Measurements from ENCODE around the gene TRPC4. TPM values are rescaled to one million over a fixed set of nuclear protein-coding genes. Genes with fewer than 3 reads are reported as not detected.
"Not testable (repeated sequence)": the region's sequence is repeated elsewhere in the genome, so short reads cannot be mapped to it uniquely, and the experiment has no call there.

TRPC4 gene
- total RNA-seq, 1 donor from 2014 or later = 0.19 TPM

DNA sequence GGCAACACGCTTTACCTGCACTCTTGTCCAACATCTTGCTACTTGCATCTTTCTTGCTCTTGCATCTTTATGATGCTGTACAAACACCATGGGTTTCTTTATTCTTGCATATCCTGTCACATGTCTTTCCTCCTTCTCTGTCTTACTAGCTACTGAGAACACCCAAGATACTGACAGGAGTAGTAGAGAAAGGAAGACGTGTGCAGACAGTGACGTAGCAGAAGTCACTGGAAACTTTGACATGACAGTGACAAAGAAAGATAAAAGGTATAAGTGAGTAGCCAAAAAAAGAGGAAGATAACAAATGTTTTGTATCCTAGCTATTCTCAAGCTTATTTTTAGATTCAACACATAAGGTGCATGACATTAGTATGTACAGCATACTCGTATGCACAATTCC, 34.2 kb downstream of the TRPC4 start:
- H3K4me3 ChIP-seq = no peak overlapping the region
- no peaks in the 10 kb centered on the region for H3K36me3 ChIP-seq
- H3K27me3 ChIP-seq (ENCODE audit: low read depth) = no peaks in the 10 kb centered on the region
- H3K4me1 ChIP-seq = no peaks in the 10 kb centered on the region
- no peak for DNase-seq
- H3K27ac ChIP-seq (replicated peaks) = no peak overlapping the region
- no peaks in the 10 kb centered on the region for H3K9me3 ChIP-seq (replicated peaks)
- TF ChIP-seq, protein P1, sequence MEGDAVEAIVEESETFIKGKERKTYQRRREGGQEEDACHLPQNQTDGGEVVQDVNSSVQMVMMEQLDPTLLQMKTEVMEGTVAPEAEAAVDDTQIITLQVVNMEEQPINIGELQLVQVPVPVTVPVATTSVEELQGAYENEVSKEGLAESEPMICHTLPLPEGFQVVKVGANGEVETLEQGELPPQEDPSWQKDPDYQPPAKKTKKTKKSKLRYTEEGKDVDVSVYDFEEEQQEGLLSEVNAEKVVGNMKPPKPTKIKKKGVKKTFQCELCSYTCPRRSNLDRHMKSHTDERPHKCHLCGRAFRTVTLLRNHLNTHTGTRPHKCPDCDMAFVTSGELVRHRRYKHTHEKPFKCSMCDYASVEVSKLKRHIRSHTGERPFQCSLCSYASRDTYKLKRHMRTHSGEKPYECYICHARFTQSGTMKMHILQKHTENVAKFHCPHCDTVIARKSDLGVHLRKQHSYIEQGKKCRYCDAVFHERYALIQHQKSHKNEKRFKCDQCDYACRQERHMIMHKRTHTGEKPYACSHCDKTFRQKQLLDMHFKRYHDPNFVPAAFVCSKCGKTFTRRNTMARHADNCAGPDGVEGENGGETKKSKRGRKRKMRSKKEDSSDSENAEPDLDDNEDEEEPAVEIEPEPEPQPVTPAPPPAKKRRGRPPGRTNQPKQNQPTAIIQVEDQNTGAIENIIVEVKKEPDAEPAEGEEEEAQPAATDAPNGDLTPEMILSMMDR (IDR thresholded peaks at IDR 0.05; ENCODE audit: borderline replicate concordance) = no peak
- intact Hi-C loops (cut with micrococcal nuclease) = no loop called here

GRCh38 chr13:37833411-37833810, 36.2 kb downstream of the TRPC4 start:
- intact Hi-C loops (cut with micrococcal nuclease) = no loop called here
- TF ChIP-seq, protein P1 (IDR thresholded peaks at IDR 0.05; ENCODE audit: borderline replicate concordance) = no peak
- Histone ChIP-seq H3K36me3 (no peaks in the 10 kb centered on the region), H3K4me3 (no peak overlapping the region), H3K9me3 (replicated peaks) (no peaks in the 10 kb centered on the region), H3K27ac (replicated peaks) (no peak overlapping the region), H3K27me3 (ENCODE audit: low read depth) (no peaks in the 10 kb centered on the region), H3K4me1 (no peaks in the 10 kb centered on the region)
- no peak for DNase-seq

- TF ChIP-seq, protein P1 (IDR thresholded peaks at IDR 0.05; ENCODE audit: borderline replicate concordance) = no peak
- DNase-seq = no peak
- H3K9me3 ChIP-seq (replicated peaks) = peaks cover 80% of the 10 kb centered on the region
Measured at GRCh38 chr13:37816276-37816675, 53.3 kb downstream of the TRPC4 start.

DNA sequence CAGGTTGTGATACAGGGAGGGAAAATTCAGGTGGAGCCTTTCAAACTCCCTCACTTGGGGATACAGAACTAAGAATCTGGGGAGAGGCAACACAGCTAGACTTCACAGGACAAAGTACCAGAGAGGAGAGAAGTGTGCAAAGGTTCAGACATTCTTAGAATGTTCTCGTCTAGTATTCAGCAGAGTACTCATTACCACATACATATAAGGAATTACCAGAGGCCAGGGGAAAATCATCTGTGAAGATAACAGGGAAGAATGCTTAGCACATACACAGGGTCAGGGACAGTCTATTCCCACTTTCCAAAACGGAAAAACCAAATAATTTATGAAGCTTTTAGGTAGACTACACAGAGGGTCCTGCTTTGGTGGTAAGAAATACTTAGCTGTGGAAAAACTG, 58.1 kb downstream of the TRPC4 start:
- intact Hi-C loops (cut with micrococcal nuclease) = no loop called here

More at GRCh38 chr13:37816276-37816675, 53.3 kb downstream of the TRPC4 start:
- H3K27me3 ChIP-seq (ENCODE audit: low read depth) = no peaks in the 10 kb centered on the region
- no peaks in the 10 kb centered on the region for H3K36me3 ChIP-seq
- intact Hi-C loops (cut with micrococcal nuclease) = no loop called here
- no peak overlapping the region for H3K4me3 ChIP-seq
- H3K4me1 ChIP-seq = no peaks in the 10 kb centered on the region
- no peak overlapping the region for H3K27ac ChIP-seq (replicated peaks)

DNA sequence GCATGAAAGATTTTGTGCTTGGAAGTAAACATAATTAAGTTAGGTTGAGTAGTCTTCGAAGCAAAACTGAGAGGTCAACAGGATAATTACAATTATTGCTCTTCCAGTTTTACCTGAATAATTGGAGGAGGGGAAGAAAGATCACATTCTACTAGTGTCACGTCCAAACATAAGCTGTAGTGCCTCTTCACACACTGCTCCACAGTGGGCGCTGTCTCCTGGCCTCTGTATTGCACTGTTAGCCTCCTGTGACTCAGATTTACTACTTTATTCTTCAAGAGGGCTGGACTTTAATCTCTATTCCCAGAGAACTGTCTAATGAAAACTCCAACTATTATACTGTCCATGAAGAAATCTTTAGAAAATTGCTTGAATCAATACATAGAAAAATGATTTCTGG, 62.9 kb downstream of the TRPC4 start:
- intact Hi-C loops (cut with micrococcal nuclease) = no loop called here
- H3K27me3 ChIP-seq (ENCODE audit: low read depth) = no peaks in the 10 kb centered on the region
- H3K9me3 ChIP-seq (replicated peaks) = no peaks in the 10 kb centered on the region
- no peaks in the 10 kb centered on the region for H3K36me3 ChIP-seq
- no peak overlapping the region for H3K4me3 ChIP-seq
- H3K27ac ChIP-seq (replicated peaks) = no peak overlapping the region
- DNase-seq = no peak
- TF ChIP-seq, protein P1 (IDR thresholded peaks at IDR 0.05; ENCODE audit: borderline replicate concordance) = no peak
- H3K4me1 ChIP-seq = no peaks in the 10 kb centered on the region

More for the DNA sequence above, 58.1 kb downstream of the TRPC4 start:
- TF ChIP-seq, protein P1 (IDR thresholded peaks at IDR 0.05; ENCODE audit: borderline replicate concordance) = no peak
- H3K27ac ChIP-seq (replicated peaks) = no peak overlapping the region
- H3K36me3 ChIP-seq = no peaks in the 10 kb centered on the region
- H3K4me1 ChIP-seq = no peaks in the 10 kb centered on the region
- no peak for DNase-seq
- peaks cover 41% of the 10 kb centered on the region for H3K9me3 ChIP-seq (replicated peaks)
- H3K27me3 ChIP-seq (ENCODE audit: low read depth) = no peaks in the 10 kb centered on the region
- H3K4me3 ChIP-seq = no peak overlapping the region

- Histone ChIP-seq H3K4me1 (no peaks in the 10 kb centered on the region), H3K4me3 (no peak overlapping the region), H3K27me3 (ENCODE audit: low read depth) (no peaks in the 10 kb centered on the region), H3K27ac (replicated peaks) (no peak overlapping the region), H3K36me3 (no peaks in the 10 kb centered on the region), H3K9me3 (replicated peaks) (no peaks in the 10 kb centered on the region)
- intact Hi-C loops (cut with micrococcal nuclease) = no loop called here
- no peak for DNase-seq
- TF ChIP-seq, protein P1 (IDR thresholded peaks at IDR 0.05; ENCODE audit: borderline replicate concordance) = no peak
Measured at GRCh38 chr13:37797631-37798030, 71.9 kb downstream of the TRPC4 start.

DNA sequence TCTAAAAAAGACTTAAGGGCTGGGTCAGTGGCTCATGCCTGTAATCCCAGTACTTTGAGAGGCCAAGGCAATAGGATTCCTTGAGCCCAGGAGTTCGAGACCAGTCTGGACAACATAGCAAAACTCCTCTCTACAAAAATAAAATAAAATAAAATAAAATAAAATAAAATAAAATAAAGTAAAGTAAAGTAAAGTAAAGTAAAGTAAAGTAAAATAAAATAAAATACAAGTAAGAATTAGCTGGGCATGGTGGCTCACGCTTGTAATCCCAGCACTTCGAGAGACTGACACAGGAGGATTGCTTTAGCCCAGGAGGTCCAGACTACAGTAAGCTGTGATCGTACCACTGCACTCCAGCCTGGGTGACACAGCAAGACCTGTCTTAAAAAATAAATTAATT, 72.8 kb downstream of the TRPC4 start:
- H3K4me1 ChIP-seq; DNase-seq; H3K36me3 ChIP-seq; H3K27ac ChIP-seq (replicated peaks); H3K9me3 ChIP-seq (replicated peaks); H3K27me3 ChIP-seq (ENCODE audit: low read depth); H3K4me3 ChIP-seq; intact Hi-C loops (cut with micrococcal nuclease): not testable (repeated sequence)
